HG03571 (cell line): Measurements from ENCODE around the gene POLR2J3.
"Not testable (repeated sequence)": the region's sequence is repeated elsewhere in the genome, so short reads cannot be mapped to it uniquely, and the experiment has no call there.

ENCODE experiments used
- ATAC-seq: cut with Tn5 transposase; IDR thresholded peaks from one replicate; pipeline ENCODE4 v1.9.1; 2021; ENCODE audit not compliant: unreplicated experiment

POLR2J3 gene

GRCh38 chr7:102583495-102583894, 11.1 kb upstream of the POLR2J3 start:
- not testable (repeated sequence) for ATAC-seq

- ATAC-seq: not testable (repeated sequence)
Measured at GRCh38 chr7:102581722-102582121, 9.3 kb upstream of the POLR2J3 start.

GRCh38 chr7:102578486-102578885, 6.1 kb upstream of the POLR2J3 start:
- ATAC-seq: not testable (repeated sequence)

- not testable (repeated sequence) for ATAC-seq
Measured at GRCh38 chr7:102577315-102578240, 5.2 kb upstream of the POLR2J3 start.

GRCh38 chr7:102576363-102576762, 4.0 kb upstream of the POLR2J3 start:
- not testable (repeated sequence) for ATAC-seq

GRCh38 chr7:102574607-102575006, 2.2 kb upstream of the POLR2J3 start:
- ATAC-seq: not testable (repeated sequence)

- ATAC-seq: not testable (repeated sequence)
Measured at GRCh38 chr7:102568620-102569019, 3.8 kb downstream of the POLR2J3 start.

GRCh38 chr7:102550808-102551422, 21.5 kb downstream of the POLR2J3 start, which contains the start of gene SPDYE2:
SPDYE2 (plus strand) TSS chr7:102551226; CDS start chr7:102553256, 2,030 bp downstream.
- not testable (repeated sequence) for ATAC-seq

GRCh38 chr7:102546353-102546752, 26.0 kb downstream of the POLR2J3 start:
- ATAC-seq: peak; percentile 78

- ATAC-seq: not testable (repeated sequence)
Measured at GRCh38 chr7:102545288-102545687, 27.1 kb downstream of the POLR2J3 start.

GRCh38 chr7:102544372-102544771, 28.0 kb downstream of the POLR2J3 start:
- not testable (repeated sequence) for ATAC-seq

- ATAC-seq: not testable (repeated sequence)
Measured at GRCh38 chr7:102543596-102543995, 28.8 kb downstream of the POLR2J3 start, which contains the start of gene UPK3BL2. UPK3BL2 (minus strand) TSS chr7:102543696; CDS start chr7:102543636, 60 bp downstream.

- not testable (repeated sequence) for ATAC-seq
Measured at GRCh38 chr7:102542771-102543170, 29.6 kb downstream of the POLR2J3 start.

- ATAC-seq: not testable (repeated sequence)
Measured at GRCh38 chr7:102542083-102542482, 30.3 kb downstream of the POLR2J3 start.

GRCh38 chr7:102540604-102541003, 31.8 kb downstream of the POLR2J3 start:
- ATAC-seq: not testable (repeated sequence)

- not testable (repeated sequence) for ATAC-seq
Measured at GRCh38 chr7:102535062-102535615, 37.2 kb downstream of the POLR2J3 start.

- not testable (repeated sequence) for ATAC-seq
Measured at GRCh38 chr7:102532127-102532526, 40.3 kb downstream of the POLR2J3 start.

GRCh38 chr7:102531583-102531982, 40.8 kb downstream of the POLR2J3 start:
- ATAC-seq: not testable (repeated sequence)

GRCh38 chr7:102527822-102528793, 44.3 kb downstream of the POLR2J3 start:
- ATAC-seq: not testable (repeated sequence)

GRCh38 chr7:102527182-102527581, 45.2 kb downstream of the POLR2J3 start:
- not testable (repeated sequence) for ATAC-seq
